NCI-H446 (cell line): ENCODE measurements around the gene FBXO8.
A peak's percentile ranks its signal among the peaks of the same experiment; 100 is the strongest.
"Not testable (repeated sequence)": the region's sequence is repeated elsewhere in the genome, so short reads cannot be mapped to it uniquely, and the experiment has no call there.

Experiments
- DNase-seq, 2 experiments: peaks; one replicate each; lab custom pipeline; 2025; lab: John Stamatoyannopoulos, UW

Gene FBXO8, protein sequence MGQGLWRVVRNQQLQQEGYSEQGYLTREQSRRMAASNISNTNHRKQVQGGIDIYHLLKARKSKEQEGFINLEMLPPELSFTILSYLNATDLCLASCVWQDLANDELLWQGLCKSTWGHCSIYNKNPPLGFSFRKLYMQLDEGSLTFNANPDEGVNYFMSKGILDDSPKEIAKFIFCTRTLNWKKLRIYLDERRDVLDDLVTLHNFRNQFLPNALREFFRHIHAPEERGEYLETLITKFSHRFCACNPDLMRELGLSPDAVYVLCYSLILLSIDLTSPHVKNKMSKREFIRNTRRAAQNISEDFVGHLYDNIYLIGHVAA

DNA sequence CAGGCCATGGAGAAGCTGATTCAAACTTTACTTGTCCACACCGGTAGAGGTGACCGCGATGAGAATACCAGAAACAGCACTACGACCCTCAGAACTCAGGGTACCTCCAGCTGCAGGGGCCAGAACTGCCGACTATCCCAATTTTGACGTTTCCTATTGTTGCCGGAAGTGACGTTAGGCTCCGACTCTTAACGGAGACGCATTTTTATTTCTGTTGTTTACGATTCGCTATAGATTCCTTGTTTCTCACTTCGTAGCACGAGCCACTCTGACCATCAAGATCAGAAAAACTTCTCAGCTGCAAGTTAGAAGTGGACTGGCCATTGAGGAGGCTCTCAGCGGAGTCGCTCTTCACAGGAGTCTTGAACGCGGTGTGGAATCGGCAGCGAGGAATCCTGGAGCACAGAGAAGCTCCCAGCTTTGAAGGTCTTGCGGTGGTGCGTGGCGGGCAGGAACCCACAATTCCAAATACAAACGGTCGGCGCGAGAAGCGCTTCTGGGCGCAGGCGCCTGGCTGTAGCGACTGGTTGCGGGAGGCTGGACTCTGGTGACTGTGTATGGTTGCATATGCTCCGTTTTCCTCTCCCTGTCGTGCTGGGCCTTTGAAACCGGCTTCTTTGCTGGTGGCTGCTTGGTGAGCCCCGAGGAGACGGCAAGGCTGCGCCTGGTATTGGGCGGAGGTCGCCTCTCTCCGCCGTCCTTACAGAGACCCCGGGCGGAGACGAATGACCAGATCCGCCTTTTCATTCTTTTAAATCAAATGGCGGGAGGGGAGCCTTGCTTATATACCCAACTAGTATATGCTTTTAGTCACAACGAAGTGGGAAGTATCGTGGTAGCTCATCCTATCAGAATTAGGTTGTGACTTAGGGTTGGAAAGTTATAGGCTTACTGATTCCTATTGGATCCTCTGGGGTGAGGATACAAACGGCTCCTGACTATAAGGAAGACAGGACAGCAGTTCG is at the start of gene FBXO8, which contains the start of gene CEP44:
FBXO8 (minus strand) TSS at position 161 of the 965 bp plus-strand sequence. CDS start 20,575 bp downstream, outside the sequence.
CEP44 (plus strand) TSS at position 405 of the 965 bp plus-strand sequence. CDS start 15,211 bp downstream, outside the sequence.
- peak; percentile 66 to 80 for DNase-seq

DNA sequence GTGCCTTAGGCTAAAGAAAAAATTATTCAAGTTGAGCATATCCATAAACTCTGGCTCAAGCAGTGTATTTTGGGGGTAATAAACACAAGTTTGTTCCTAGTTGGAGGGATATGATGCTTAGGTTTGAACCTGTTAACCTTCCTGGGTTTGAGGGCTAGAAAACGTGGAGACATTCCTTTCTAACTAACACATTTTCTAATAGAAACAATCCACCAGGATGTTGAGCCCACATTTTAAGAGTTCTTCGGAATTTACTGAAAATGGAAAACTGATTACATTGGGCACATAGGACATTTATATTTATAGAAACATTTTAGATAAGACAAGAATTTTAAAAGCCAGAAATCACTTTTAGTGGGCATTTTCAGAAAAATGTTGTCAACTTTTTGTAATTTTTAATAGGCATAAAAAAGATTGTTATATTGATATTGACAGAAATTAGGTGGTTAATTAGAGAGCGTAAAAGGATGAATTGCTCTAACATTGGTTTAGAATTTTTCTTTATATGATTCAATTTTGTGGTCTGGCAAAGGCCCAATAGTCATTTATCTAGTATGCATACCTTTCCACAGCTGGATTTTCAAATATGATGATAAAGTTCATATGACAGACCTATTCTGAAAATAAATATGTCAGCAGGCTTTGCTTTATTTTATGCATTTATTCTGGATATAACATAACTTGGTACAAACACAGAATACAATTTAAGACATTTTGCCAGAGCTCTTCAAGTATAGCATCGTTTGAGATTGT is 49.5 kb upstream of the FBXO8 start:
- DNase-seq, result no peak

DNA sequence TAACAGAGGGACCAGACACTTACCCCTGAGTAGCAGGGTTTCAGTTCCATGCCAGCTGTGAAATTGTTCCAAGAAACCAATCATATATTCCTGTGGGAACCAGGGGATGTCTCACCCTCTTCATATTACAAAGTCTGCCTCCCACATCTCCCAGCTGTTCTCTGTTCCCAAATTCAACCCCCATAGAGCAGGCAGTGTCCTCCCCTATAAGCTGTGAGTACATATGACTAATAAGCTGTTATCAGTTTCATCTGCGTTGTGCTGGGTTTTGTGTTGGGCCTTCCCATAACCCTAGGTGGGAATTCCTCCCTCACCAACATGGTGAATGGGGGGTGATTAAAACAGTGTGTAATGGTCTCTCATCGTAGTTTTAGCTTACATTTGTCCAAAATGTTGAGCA is 41.3 kb upstream of the FBXO8 start:
- no peak for DNase-seq

DNA sequence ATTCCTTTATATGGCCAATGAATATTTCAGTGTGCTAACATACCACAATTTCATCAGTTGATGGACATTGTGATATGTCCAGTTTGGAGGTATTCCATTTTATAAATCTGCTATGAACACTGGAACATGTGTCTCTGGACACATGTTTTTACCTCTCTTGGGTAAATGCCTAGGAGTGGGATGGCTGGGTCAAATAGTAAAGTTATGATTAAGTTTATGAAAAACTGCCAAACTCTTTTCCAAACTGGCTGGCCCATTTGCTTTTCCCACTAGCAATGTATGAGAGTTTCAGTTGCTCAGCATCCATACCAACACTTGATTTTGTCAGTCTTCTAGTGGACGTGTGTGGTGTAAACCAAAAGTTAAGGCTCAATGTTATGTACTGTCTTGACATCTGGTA is 40.8 kb upstream of the FBXO8 start:
- no peak for DNase-seq

DNA sequence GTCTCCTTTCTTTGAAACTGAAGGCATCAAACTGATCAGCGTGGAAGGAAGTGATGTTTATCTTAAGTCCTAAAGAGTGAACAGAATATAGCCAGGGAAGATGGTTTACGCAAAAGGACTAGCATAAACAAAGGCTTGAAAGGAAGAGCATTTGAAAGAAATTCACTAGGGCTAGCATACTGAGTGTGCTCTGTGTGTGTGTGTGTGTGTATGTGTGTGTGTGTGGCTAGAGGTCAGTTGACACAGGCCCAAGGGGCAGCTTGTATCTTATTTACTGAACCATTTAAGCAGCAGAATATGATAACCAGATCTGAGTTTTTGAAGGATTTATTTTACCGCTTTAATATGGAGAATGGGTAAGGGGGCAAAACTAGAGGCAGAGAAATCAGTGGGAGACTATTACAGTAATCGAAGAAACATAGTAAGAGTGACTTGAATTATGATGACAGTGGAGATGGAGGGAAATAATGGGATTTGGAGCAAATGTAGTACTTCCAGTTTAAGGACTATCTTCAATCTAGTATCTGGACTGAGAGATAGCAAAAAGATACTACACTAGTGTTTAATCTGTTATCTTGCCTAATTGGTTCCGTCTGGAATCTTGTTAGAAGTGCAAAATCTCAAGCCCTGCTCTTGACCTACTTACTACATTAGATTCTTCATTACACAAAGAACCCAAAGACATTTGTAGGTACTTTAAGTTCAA is 37.2 kb upstream of the FBXO8 start:
- DNase-seq, result no peak

DNA sequence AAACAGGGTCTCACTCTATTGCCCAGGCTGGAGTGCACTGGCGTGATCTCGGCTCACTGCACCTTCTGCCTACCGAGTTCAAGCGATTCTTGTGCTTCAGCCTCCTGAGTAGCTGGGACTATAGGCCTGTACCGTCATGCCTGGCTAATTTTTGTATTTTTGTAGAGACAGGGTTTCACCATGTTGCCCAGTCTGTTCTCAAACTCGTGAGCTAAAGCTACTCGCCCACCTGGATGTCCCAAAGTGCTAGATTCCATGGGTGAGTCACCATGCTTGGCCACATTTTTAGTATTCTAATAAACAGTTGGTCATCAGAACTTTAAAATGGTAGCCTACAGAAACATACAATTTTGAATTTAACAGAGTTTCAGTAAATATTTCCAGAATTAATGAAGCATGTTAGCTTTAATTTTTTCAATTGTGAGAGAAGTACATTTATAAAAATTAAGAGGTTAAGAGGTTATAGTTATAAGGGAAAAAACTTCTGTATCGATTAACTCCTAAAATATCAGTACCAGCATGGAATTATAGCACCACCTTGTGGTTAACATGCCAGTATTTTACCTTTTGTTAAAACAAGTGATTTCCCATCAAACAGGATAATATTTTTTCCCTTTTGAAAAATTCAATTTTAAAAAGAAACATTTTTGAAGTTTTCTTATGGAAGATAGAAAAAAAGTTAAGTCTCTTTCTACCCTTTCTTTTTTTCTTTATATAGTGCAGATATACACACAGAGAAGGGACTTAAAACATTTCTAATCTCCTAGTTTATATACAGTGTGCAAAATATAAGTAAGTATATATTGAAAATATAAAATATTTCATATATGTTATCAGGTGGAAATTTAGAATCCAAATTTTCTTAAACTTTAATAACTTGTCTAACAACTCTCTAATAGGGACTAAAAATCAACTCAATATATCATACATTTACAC is 35.6 kb upstream of the FBXO8 start:
- peak in 1 of 2 experiments; percentile 54 for DNase-seq

DNA sequence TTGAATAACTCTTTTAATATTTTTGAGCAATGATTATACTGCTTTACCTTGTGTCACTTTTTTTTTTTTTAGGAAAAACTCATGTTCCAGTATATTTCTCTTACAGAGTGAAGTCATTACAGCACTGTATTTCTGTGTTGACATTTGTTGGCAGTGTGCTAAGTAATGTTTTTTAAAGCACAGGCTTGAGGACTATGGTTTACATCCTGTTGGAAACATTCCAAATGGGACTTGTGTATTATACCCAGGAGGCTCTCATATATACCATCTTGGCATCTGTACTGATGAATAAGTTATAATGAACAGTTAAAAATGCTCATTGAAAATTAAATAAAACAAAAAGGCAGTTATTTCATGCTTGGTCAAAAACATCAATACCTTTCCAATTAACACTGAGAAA is 34.1 kb upstream of the FBXO8 start:
- DNase-seq, result peak in 1 of 2 experiments; percentile 1

DNA sequence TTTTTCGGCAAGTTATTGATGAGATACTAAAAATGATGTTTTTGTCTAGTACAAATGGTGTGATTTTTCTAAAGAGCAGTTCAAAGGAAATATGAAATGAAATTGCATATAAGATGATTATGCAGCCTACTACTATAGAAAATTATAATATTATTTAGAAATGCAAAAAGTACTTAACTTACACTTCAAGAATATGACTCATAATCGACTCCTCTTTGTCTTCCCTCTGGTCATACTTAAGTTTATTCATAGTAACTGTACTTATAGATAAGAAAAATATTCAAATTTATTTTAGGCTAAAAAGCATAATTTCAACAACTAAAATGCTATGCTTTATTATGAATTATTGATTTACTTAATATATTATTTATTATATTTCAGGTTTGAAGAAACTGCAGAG is 33.5 kb upstream of the FBXO8 start:
- no peak for DNase-seq

DNA sequence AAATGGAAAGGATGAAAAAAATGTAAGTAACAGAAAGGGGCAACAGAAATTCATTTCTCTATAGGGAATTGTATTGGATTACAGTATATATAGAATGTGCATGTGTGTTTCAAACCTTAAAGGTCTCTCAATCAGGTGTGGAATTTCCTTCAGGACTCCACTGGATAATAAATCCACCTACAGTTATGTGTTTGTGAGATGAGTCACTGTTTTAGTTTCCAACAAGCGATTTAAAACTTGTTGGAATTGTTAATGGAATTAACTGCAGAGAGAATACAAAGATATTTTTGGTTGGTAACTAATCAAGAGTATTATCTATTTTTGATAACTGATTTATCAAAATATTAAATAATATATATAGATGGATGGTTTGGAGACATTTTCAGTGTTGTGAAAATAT is 33.1 kb upstream of the FBXO8 start:
- DNase-seq, result no peak

DNA sequence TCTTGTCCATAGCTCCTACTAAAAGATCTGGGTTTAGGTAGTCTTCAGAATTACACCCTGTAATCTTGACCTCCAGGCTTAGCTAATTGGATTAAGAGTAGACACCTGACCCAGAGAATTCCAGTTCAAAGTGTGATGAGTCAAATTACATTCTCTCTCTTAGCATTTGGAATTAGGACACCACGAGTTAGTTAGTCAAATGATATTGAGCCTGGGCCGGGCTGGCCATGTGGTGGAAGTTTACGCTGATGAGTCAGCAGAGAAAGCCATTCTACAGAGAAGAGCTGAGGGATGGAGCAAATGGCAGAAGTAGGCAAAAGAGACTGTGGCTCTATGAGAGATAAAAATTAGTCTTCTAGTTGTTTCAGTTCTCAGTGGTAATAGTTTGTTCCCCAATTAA is 31.3 kb upstream of the FBXO8 start:
- DNase-seq, result no peak

DNA sequence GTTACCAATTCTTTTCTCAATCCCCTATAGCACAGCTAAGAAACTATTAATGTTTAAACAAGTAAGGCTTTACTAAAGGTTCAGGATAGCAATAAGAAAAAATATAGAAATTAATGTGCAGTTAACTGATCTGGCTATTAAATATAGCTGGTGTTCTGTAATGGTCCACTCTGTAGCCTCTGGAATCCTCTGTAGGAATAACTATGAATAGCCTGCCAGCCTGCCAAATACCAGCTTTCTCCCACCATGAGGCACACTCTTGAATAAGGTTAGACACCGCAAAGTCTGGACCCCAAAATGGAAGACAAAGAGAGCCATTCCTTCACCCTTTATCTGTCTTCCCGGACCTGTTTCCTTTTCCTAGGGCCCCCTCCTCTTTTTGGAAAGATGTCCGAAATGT is 30.8 kb upstream of the FBXO8 start:
- no peak for DNase-seq

DNA sequence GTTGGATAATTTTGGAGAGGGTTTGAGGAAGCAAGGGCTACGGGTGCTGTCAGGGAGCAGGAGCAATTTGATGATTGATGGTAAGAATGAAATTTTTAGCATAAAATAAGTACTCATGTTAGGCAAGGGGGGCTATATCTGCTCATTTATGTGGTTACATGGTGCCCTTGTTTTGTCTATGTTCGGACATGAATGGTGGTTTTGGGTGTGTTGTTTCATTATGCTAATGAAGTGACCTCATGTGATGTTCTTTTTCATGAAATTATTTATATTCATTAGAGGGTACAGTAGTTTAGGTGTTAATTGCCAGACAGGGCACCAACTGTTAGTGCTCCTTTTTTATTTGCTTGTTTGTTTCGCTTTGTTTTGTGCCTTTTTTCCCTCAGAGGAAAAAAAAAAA is 29.5 kb upstream of the FBXO8 start:
- no peak for DNase-seq

DNA sequence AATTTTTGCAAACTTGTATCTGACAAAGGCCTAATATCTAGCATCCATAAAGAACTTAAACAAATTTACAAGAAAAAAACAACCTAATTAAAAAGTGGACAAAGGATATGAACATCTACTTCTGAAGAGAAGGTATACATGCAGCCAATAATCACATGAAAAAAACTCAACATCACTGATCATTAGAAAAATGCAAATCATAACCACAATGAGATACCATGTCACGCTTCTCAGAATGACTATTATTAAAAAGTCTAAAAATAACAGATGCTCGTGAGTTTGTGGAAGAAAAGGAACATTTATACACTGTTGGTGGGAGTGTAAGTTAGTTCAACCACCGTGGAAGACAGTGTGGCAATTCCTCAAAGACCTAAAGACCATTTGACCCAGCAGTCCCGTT is 24.2 kb upstream of the FBXO8 start:
- no peak for DNase-seq

DNA sequence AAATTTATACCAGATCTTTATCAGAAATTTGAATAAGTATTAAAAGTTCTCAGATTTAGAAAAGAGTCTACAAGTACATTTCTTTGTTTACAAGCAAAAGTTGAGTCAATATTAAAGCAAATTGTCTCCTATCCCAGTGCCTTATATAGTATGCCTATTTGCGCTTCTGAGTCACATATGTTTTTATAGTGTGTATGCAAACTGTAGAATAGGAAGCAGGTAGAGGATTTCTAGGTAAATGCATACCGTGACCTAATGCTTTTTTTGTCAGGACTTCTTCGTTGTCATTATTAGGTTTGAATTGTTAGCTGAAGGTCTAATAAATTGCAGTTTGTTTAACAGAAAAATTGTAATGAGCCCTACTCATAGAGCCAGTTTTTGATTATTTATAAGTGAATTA is 22.5 kb upstream of the FBXO8 start:
- DNase-seq, result no peak

DNA sequence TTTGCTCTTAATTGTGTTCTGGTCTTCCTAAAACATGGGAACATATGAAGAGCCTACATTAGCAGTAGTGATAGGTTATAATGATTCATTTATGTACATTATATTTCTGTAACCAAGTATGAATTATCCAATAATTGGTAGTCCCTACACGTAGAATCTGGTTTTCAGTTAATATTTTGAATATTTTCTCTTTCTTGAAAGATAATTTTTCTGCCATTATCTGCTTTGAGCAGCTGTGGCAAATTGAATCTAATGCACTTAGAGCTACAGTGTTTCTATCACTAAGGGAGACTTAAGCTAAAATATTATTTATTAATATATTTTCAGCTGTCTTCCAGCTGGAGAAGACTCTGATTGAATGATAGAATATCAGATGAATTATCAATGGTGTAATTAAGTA is 21.2 kb upstream of the FBXO8 start:
- no peak for DNase-seq

DNA sequence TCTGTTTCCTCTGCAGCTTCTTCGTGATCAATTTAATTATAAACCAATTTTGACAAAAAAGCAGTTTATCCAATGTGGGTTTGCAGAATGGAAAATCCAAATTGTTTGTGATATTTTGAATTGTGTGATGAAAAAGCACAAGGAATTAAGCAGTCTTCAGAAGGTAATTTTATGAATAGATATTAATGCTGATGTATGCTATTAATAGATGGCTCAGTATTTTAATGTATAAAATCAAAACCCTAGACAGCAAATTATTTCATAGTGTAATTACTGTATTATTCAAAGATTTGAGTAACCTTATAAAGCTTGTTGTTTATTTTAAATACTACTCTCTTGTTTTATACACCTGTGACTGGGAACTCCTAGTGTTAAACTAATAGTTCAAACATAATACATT is 20.2 kb upstream of the FBXO8 start:
- DNase-seq, result no peak

DNA sequence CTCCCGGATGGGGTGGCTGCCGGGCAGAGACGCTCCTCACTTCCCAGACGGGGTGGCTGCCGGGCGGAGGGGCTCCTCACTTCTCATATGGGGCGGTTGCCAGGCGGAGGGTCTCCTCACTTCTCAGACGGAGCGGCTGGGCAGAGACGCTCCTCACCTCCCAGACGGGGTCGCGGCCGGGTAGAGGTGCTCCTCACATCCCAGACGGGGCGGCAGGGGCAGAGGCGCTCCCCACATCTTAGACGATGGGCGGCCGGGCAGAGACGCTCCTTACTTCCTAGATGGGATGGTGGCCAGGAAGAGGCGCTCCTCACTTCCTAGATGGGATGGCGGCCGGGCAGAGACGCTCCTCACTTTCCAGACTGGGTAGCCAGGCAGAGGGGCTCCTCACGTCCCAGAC is 11.7 kb upstream of the FBXO8 start:
- not testable (repeated sequence) for DNase-seq

DNA sequence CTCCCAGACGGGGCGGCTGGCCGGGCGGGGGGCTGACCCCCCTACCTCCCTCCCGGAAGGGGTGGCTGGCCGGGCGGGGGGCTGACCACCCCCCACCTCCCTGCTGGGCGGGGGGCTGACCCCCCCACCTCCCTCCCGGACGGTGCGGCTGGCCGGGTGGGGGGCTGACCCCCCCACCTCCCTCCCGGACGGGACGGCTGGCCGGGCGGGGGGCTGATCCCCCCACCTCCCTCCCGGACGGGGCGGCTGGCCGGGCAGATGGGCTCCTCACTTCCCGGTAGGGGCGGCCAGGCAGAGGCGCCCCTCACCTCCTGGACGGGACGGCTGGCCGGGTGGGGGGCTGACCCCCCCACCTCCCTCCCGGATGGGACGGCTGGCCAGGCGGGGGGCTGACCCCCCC is 11.2 kb upstream of the FBXO8 start:
- not testable (repeated sequence) for DNase-seq

DNA sequence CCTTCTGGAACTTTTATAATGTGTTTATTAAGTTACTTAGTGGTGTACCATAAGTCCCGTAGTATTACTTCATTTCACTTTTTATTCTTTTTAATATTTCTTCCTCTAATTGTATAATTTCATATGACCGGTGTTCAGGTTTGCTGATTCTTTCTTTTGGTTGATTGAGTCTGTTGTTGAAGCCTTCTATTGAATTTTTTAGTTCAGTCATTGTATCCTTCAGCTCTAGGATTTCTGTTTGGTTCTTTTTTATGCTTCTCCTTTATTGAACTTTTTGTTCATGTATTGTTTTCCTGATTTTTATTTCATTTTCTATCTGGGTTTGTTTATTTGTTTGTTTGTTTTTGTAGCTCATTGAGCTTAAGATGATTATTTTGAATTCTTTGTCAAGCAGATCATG is 9.0 kb upstream of the FBXO8 start:
- no peak for DNase-seq

DNA sequence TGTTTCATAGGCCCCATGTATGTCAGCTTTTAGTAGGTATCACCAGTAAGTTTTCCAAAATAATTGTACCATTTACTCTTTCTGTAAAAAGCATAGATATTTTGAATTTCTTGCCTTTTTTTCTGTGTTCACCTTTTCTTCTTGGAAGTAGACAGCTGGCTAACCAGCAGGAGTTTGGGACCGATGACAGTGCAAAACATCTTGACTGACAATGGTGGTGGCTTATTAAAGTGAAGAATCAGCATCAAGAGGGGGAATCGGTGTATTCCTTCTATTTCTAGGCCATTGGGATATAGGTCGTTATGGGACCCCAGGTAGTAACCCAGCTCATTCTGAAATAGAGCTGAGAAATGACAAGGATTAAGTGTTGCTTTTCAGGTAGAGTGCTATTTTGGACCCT is 3.4 kb upstream of the FBXO8 start:
- DNase-seq, result no peak

DNA sequence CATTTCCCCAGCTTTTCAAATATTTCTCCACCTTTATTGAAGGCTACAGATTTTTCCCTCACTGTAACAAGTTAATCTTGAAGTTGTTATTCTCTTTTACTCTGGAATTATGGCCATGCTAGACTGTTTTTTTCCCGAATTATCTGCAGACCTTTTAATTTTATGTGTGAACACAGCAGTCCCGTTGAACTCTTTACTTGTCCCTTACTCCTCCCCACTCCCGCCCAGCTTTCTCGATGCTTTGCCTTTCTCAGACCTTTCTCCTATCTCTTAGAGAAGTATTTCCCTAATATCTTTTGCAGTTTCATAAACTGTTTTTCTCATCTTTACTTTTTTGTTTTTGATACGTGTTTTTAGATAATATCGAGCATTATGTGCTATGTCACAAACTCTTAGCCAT is 1.0 kb upstream of the FBXO8 start:
- no peak for DNase-seq
